ENCODE measurements around the gene ATP9B. TPM values are rescaled to one million over a fixed set of nuclear protein-coding genes. Genes with fewer than 3 reads are reported as not detected.

Gene ATP9B
- total RNA-seq, 3 donors from 2014 or later (not counting 1 experiment from before 2014, with no cell fraction given) = 66.0 to 78.9 (median 68.0) TPM

DNA sequence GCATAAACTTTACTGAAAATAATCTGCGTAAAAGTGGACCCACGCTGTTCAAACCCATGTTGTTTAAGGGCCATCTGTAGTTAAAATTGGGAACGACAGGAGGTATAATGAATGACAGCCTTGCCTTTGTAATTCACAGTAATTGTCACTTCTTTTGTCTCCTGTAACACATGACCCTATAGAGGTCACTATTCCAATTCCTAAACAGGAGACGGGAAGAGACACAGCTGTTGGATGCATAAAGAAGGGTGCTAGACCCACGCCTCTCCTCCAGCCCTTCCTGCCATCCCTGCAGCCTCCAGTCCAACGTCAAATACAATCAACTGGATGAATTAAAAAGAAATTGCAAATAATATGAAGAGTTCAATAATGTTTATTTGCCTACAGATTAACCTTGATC is 263.5 kb downstream of the ATP9B start:
- no peak overlapping the region for H3K4me3 Mint-ChIP-seq
- peaks cover 0 to 3% of the 10 kb centered on the region in 2 donors for H3K9me3 Mint-ChIP-seq
- no peak overlapping the region for H3K4me3 ChIP-seq (ENCODE audit: low read length)
- H3K36me3 Mint-ChIP-seq = no peaks in the 10 kb centered on the region
- H3K27me3 Mint-ChIP-seq (ENCODE audit: low read depth in 2 of 2) = no peaks in the 10 kb centered on the region
- H3K4me1 Mint-ChIP-seq = peaks cover 0 to 17% of the 10 kb centered on the region in 2 donors
- H3K9me3 ChIP-seq (ENCODE audit: control insufficient read depth, insufficient read depth, low read length) = peaks cover 4% of the 10 kb centered on the region
- 98% methylated on average over 5 of the region's 6 CpGs for WGBS (ENCODE audit: insufficient coverage)
- intact Hi-C loops (cut with micrococcal nuclease) = no loop called here
- peaks cover 8% of the 10 kb centered on the region for H3K4me1 ChIP-seq (ENCODE audit: control insufficient read depth, insufficient read depth, low read length)
- ATAC-seq (no peak), DNase-seq (no peak)
- H3K27me3 ChIP-seq (ENCODE audit: control insufficient read depth, insufficient read depth, low read length) = no peaks in the 10 kb centered on the region
- TF ChIP-seq, protein P1, sequence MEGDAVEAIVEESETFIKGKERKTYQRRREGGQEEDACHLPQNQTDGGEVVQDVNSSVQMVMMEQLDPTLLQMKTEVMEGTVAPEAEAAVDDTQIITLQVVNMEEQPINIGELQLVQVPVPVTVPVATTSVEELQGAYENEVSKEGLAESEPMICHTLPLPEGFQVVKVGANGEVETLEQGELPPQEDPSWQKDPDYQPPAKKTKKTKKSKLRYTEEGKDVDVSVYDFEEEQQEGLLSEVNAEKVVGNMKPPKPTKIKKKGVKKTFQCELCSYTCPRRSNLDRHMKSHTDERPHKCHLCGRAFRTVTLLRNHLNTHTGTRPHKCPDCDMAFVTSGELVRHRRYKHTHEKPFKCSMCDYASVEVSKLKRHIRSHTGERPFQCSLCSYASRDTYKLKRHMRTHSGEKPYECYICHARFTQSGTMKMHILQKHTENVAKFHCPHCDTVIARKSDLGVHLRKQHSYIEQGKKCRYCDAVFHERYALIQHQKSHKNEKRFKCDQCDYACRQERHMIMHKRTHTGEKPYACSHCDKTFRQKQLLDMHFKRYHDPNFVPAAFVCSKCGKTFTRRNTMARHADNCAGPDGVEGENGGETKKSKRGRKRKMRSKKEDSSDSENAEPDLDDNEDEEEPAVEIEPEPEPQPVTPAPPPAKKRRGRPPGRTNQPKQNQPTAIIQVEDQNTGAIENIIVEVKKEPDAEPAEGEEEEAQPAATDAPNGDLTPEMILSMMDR (IDR thresholded peaks at IDR 0.05) = no peak
- H3K27ac Mint-ChIP-seq = no peak overlapping the region
- peaks cover 24% of the 10 kb centered on the region for H3K36me3 ChIP-seq (ENCODE audit: control insufficient read depth, insufficient read depth, low read length)
- H3K27ac ChIP-seq (ENCODE audit: low read length) = no peak overlapping the region

- peaks cover under 1% of the 10 kb centered on the region for H3K9me3 ChIP-seq (ENCODE audit: control insufficient read depth, insufficient read depth, low read length)
- Mint-ChIP-seq H3K4me1 (peaks cover 0 to 13% of the 10 kb centered on the region in 2 donors), H3K27ac (no peak overlapping the region), H3K27me3 (ENCODE audit: low read depth in 2 of 2) (no peaks in the 10 kb centered on the region), H3K36me3 (no peaks in the 10 kb centered on the region), H3K4me3 (no peak overlapping the region), H3K9me3 (peaks cover 0 to under 1% of the 10 kb centered on the region in 2 donors)
- no peaks in the 10 kb centered on the region for H3K27me3 ChIP-seq (ENCODE audit: control insufficient read depth, insufficient read depth, low read length)
- no peak overlapping the region for H3K27ac ChIP-seq (ENCODE audit: low read length)
- ATAC-seq (no peak), DNase-seq (no peak)
- 96% methylated on average over 6 of the region's 6 CpGs for WGBS (ENCODE audit: insufficient coverage)
- TF ChIP-seq, protein P1 (IDR thresholded peaks at IDR 0.05) = no peak
- intact Hi-C loops (cut with micrococcal nuclease) = no loop called here
- H3K36me3 ChIP-seq (ENCODE audit: control insufficient read depth, insufficient read depth, low read length) = peaks cover 28% of the 10 kb centered on the region
- no peak overlapping the region for H3K4me3 ChIP-seq (ENCODE audit: low read length)
- H3K4me1 ChIP-seq (ENCODE audit: control insufficient read depth, insufficient read depth, low read length) = peaks cover 4% of the 10 kb centered on the region
Observed at GRCh38 chr18:79333046-79333445, 263.9 kb downstream of the ATP9B start.

GRCh38 chr18:79334496-79335233 is 265.5 kb downstream of the ATP9B start:
- Mint-ChIP-seq H3K4me1 (peaks cover 0 to 11% of the 10 kb centered on the region in 2 donors), H3K4me3 (no peak overlapping the region), H3K27me3 (ENCODE audit: low read depth in 2 of 2) (no peaks in the 10 kb centered on the region), H3K9me3 (no peaks in the 10 kb centered on the region), H3K27ac (peak overlapping the region in 1 of 2 donors; percentile 36), H3K36me3 (no peaks in the 10 kb centered on the region)
- Histone ChIP-seq H3K36me3 (ENCODE audit: control insufficient read depth, insufficient read depth, low read length) (peaks cover 38% of the 10 kb centered on the region), H3K4me1 (ENCODE audit: control insufficient read depth, insufficient read depth, low read length) (peaks cover 3% of the 10 kb centered on the region), H3K27me3 (ENCODE audit: control insufficient read depth, insufficient read depth, low read length) (no peaks in the 10 kb centered on the region), H3K9me3 (ENCODE audit: control insufficient read depth, insufficient read depth, low read length) (no peaks in the 10 kb centered on the region), H3K4me3 (ENCODE audit: low read length) (no peak overlapping the region), H3K27ac (ENCODE audit: low read length) (no peak overlapping the region)
- WGBS (ENCODE audit: insufficient coverage) = 89% methylated on average over 28 of the region's 29 CpGs
- DNase-seq (no peak), ATAC-seq (peak in 1 of 3 donors; percentile 5)
- intact Hi-C loops (cut with micrococcal nuclease) = no loop called here
- TF ChIP-seq, protein P1 (IDR thresholded peaks at IDR 0.05) = no peak

All from natural killer cell (primary cell).